Activated CD4-positive, alpha-beta T cell treated with anti-CD3 and anti-CD28 coated beads, Interleukin-2, amount 50 U/mL, for 24 hours (primary cell): Measurements from ENCODE around the gene GSX2.

ENCODE experiments used
- DNase-seq, 2 donors: peaks; one replicate each; pipeline ENCODE4 v3.0.0-alpha.2; 2020; ENCODE audit warnings: low read depth in 1 of 2, low spot score in 1 of 2

The GSX2 gene

DNA sequence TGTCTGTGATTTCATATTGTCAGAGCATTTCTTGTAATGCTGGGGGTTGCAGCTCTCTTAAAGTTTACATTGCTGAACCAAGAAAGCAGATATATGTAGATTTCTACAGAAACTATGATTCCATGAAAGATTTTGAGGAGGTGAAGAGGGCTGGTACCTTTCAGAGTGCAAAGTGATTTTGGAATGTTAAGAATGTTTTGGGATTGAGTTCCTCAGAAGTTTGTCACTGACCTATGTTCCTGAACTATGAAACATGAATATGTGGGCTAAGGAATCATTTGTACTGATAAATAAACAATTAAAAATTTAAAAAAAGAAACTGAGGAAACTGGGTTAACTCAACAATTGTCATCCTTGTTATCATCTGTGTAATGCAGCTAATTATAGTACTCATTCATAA is 23.3 kb upstream of the GSX2 start:
- DNase-seq, result no peak

DNA sequence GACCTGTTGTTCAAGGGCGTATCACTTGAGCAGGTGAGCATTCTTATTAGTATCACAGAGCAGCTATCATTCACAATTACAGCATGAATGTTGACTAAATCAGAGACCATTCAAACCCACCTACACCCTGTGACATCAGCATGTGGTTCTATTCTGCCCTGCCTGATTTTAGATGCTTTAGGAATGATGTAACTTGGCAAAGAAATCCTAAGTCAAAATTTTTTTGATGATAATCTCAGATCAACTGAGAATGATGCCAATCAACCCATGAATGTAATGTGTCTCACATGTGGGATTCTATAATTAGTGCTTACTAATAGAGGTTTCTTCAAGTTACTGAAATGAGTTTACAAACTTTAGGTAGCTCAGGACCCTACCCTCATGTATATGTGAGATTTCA is 22.2 kb upstream of the GSX2 start:
- no peak for DNase-seq

DNA sequence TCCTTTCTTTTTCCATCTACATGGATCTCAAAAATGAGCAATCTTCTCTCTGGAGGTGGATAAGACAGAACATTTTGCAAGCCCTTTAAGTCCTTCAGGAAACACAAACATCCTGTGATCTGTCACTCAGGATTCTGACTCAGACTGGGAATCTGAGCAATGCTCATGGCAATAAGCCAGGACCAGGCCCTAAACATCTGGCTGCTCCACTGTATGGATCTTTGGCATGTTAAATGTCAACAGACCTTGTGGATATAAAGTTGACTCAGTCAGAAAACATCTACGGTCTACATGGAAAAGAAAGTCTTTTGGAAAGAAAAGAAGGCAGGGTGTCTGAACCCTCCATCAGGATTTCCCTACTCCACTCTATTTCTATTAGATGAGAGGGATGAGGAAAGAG is 17.8 kb upstream of the GSX2 start:
- no peak for DNase-seq

DNA sequence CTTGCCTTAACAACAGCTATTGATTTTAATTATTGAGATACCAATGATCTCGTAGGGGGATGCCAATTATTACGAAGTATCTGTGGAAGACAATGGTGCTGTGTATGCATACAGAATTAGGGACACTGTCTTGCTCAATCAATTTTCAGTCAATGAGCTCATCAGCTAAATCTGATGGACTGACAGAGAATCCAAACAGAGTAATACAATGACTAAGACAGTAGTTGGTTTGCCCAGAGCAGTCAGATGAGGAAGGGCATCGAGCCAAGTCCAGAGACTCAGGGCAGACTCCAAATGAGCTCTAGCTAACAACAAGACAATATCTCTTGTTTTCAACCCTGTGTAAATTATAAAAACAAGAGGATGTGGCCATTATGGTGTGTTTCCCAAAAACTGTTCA is 14.7 kb upstream of the GSX2 start:
- DNase-seq, result no peak

DNA sequence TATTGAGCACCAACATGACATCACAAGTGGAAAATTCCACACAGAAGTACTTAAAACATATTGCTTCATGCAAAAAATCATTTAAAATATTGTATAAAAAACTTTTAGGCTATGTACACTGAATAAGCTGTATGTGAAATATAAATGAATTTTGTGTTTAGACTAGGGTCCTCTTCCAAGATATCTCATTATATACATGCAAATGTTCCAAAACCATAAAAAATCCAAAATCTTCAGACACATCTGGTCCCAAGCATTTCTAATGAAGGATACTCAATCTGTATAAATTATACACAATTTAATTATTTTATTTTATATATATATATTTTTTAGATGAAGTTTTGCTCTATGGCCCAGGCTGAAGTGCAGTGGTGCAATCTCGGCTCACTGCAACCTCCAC is 10.1 kb upstream of the GSX2 start:
- DNase-seq, result no peak

DNA sequence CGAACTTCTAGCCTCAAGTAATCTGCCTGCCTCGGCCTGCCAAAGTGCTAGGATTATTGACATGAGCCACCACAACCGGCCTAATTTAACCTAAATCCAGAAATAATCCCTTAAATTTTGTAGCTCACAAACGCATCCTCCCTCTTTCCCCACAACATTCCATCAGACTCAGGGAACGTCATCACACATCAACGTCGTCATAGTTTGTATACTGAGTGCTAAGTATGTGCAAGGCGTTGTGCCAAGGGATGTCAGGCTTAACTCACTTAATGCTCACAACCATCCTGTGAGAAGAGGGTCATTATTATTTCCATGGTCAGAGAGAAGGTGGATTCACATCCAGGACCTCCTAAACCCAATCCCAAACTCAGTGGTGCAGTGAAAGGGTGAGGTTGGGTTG is 9.6 kb upstream of the GSX2 start:
- no peak for DNase-seq

DNA sequence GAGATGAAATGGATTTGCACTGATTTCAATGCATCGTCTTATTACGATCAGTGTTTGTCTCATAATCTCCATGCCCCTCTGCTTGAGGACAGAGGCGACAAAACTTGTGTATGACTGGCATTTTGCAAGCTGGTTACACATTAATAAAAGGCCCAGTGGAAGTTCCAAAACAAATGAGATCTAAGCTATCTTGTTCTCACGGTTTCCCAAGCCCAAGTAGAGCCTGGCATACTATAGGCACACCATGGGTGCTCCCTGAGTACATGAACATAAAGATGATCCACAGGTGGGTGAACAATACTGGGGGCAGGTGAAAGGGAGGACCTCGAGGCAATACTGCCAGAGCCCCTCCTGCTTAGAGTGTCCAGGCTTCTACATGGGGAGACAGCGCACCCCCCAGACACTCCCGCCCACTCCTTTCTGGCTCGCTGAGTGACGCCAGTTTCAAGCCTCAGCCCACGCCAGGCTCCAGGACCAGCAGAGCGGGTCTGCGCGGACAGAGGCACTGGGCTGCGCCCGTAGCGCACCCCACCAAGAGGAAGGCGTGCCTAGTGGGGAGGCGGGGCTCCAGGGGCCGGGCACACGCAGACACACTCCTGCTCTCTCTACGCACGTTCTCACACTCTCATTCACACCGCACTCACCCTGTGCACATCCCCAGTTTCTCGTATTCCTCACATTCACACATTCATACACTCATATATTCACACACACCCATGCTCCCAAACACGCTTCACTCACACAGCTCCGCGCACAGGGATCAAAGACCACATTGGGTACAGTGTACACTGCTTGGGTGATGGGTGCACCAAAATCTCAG is 8.9 kb upstream of the GSX2 start:
- DNase-seq, result no peak

DNA sequence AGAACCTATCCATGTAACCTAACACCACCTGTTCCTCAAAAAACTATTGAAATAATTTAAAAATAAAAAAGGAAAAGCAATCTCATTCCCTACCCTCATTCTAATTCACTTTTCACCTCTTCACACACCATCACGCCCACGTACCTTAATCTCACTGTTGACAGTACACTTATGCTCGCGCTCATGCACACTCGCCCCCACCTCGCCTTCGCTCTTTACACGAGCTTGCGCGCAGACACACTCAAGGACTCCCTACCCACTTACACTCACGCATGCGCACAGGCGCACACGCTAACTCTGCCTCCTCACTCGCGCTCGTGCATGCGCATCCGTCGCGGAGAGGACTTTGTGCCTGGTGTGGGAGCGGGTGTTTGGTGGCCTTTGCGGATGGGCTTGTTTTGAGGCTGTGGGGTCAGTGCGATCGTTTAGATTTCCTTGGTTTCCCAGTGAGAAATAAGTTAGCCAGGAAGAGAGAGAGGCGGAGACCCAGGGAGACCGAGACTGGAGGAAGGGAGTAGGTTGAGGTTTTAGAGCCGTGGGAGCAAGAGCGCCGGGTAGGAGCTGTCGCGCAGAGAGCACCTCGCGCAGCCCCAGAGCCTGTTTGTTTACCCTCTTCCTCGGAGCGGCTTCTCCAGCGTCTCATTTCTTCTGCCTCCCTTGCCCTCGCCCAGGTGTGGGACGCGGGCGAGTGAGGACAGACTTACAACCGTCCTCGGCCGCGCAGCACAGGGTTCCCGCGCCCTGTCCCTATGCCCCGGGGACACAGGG is 8.1 kb upstream of the GSX2 start:
- peak; percentile 49 to 70 for DNase-seq

DNA sequence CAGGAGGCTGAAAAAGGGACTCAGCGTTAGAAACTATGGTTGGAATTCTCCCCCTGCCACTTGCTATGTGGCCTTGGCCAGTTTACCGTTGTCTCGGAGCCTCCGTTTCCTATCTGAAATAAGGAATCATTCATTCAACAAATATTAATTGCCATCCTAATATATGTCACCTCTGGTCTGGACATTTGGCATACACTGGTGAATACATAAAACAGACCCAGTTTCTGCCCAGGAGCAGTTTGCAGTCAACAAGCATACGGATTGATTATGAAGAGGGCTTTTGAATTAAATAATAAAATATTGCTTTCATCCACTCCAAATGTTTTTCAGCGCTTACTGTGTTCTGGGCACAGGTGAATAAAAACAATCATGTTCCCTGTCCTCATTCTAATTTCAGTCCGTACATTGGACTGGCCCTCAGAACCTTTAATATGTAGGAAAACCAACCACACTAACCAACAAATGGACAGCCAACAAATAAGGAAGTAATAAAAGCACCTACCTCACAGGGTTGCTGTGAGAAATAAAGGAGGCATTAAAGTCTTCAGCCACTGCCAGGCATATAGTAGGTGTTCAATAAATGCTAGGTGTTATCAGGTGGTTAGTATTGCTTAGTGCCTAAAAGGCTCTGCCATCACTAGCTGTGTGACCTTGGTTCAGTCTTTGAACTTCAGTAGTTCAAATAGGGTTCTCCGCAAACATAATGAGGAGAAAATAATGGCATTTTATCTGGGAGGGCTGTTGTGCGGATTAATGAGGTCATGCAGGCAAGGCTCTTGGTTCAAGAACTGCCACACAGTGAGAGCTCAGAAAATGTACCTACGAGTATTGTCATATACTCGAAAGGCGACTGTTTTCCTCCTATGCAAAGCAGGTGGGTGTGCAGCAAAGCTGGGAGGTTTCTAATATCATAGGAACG is 7.3 kb upstream of the GSX2 start:
- DNase-seq, result no peak

DNA sequence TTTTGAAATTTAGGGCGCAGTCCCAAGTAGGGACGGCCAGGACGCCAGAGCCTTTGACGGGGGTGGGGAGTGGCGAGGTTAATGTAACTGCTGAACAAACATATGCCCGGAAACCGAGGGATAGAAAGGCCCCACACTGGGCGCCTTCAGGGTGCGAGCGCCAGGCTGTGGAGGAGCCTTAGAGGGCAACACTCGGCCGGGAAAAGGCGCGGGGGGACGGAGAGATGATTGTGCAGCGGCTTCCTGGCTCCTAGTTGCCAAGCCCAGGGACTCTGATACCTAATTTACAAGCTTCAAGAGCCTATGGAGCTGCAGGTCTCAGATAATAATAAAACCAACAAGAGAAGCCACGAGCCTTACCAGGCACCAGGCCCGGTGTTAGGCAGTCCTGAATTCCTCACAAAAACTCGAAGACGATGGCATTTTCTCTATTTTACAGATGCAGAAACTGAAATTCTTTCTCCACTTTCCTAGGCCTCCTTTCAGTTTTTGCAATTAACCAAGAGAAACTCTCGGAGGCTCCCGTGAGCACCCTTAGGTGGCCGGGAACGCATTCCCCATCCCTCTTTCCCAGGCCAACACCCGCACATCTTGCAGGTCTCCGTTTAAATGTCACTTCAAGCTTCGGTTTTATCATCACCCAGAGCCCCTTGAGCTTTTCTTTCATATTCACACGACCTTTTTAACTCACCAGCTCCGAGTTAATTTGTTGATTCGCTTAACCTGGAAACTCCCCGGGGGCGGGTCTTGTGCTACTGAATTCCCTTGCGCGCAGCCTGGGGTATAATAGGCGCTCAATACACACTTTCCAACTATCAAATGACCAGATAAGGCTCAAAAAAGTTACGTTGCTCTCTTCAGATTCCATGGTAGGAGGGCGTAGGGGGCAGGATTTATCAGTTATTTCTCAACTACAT is 6.4 kb upstream of the GSX2 start:
- DNase-seq, result no peak

DNA sequence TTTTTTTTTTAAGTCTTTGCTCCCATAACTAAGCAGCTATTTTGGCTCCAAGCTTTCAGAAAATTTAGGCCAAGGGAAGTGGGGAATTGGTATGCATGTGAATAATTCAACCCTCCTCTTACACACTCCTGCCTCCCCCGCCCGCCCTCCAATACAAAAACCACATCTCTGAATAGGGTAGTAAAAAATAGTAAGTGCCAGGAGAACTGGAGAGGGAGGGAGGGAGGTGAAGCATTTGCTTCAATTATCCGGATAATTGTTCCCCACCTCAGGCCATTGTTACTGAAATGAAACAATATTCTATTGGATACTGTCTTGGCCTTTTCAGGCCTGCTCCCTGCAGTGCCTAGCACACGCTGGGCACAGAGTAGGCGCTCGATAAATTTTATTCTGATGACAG is 5.5 kb upstream of the GSX2 start:
- no peak for DNase-seq

DNA sequence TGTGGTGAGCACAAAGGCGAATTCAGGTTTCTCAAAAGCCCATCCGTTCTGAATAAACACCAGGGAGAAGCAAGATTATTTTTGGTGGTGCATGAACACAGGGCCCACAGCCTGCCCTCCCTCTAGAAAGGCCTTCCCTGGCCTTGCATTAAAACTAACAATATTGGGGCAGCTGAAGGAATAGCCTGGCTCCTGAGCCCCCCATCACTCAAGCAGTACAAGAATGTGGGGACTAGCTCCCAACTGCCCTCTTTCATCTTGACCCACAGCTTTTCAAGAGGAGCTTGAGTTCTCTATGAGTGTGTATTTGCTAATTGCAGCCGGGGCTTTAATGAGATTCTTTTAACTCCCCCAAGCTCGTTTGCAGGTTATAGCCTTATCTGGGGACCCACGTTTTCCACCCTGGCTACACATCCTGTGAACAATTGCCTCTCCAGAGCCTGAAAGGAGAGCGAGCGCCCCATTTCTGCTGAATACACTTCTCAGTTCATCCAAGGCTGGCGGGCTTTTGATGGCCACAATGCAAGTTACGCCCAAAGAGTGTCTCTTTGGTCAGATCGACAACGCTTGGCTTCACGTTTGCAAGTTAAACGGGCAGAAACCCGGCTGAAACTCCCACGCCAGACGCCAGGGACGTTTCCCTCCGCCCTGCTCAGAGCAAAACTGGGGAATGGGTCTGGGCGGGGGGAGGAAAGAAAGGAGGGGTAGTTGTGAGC is 4.7 kb upstream of the GSX2 start:
- no peak for DNase-seq

DNA sequence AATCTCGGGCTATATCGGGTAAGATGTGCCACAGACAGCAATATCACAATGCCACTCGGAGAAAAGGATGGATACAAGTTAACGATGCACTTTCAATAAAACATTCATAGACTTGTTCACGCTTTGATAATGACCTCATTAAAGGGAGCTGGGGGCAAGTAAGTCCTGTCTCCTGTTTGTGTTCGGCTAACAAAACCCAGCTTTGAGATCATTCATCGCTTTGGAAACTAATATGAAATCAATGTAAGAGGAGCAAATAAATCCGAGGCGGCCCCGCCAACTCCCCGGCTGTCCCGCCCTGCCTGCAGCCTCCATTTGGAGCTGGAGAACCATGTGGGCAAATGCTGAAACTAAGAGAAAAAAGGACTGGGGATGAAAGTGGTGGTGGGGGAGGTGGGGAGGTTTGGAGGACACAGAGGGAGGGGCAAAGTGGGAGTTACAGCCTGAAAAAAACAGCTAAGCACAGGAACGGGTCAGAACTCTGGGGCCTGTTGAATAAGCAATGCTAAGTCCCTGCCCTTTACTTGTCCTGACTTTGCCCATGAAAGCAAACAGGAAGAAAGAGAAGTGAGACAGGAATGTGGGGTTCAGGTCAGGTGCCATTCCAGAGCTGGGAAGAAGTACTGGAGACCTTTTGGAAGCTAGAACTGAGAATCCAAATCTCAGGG is 3.5 kb upstream of the GSX2 start:
- no peak for DNase-seq

DNA sequence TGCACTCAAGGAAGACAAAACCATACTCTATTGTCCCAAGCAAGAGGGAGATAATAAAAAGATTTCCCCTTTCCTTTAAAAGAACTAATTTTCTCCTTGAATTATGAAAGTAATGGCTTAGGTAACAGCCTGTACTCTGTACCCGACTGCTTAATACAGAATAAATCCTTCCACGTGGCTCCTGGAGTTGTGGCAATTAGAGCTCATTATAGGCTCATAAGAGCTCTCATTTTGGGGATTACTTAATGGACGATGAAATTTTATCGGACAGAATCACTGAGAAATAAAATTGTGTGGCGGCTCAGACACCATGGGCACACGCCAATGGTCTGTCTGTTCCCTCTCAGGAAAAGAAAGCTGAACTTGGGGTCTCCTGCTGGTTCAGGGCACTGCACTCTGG is 2.8 kb upstream of the GSX2 start:
- DNase-seq, result no peak

DNA sequence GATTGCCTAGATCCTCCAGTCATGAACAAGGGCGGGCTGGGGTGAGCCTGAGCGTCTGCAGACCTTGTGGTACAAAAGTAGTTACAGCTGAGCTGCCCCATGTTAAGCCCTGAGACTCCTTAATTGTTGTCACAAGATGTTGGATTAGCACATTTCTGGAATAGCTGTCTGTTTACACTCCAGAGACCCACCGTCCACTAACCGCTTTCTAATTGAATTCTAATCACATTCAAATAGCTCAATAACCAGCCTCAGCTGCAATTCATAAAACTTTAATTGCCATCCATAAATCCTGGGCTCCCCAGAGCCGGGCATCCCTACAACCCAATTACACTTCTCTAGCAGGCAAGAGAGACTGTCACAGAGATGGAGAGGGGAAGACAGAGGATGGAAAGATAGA is 1.6 kb upstream of the GSX2 start:
- DNase-seq, result no peak

DNA sequence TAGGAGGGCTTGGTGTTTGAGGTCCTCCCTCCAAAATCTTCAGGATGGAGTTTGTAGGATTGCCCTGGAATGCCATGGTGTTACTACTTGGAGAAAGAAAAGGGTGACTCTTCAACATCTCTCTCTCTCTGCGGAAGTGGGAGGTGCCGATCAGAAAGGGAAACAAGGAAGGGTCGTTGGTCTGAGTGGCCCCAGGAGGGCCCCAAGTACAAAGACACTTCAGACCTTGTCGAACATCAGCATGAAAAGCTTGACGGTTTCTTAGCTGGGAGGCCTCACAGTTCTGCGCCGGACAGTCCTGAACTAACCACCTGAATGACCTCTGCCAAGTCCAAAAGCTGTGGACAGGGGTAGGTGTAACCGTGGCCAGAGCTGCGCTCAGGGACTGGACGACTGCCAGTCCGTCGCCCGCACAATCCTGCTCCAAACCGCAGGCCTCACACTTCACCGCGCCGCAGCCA is 646 bp upstream of the GSX2 start:
- no peak for DNase-seq

DNA sequence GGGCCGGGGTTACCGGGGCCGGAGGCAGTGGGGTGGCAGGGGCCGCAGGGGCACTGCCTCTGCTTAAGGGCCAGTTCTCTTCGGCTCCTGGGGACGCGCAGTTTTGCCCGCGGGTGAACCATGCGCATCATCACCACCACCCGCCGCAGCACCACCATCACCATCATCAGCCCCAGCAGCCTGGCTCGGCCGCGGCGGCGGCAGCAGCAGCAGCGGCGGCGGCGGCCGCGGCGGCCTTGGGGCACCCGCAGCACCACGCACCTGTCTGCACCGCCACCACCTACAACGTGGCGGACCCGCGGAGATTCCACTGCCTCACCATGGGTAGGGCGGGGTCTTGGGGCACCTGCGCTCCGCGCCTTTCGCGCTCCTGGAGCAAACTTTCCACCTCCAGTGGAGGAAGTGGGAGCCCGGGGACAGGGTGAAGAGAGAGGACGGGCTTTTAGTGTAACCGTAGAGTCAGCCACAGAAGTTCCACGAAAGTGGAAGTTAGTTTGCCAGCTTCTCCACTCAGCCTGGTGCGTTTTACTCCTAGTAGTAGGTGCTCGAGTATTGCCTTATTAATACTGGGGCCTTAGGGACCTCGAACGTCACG is 729 bp downstream of the GSX2 start:
- no peak for DNase-seq

DNA sequence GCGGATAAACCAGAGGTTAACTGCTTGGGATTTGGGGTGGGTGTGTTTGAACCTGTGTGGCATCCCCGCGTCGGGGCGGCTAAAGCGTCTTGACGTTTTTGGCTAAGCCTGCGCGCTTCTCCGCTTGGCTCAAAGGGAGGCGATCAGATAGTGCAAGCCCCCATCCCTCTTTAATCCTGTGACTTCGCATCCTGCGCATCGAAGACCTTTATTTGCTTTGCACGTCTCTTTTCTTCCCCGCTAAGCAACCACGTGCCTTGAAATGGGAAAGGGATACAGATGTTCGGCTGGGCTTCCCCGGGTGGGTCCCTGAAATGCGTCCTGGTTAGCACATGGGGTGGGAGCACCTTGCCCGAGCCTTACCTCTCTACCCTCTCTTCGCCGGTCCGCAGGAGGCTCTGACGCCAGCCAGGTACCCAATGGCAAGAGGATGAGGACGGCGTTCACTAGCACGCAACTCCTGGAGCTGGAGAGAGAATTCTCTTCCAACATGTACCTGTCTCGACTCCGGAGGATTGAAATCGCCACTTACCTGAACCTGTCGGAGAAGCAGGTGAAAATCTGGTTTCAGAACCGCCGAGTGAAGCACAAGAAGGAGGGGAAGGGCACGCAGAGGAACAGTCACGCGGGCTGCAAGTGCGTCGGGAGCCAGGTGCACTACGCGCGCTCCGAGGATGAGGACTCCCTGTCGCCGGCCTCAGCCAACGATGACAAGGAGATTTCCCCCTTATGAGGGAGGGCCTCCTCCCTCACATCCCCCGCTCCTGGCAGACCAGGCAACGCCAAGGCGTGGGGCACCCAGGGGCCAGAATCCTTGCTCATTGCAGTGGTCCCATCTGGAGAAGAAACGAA is 1.5 kb downstream of the GSX2 start:
- no peak for DNase-seq
